Activated T-cell treated with anti-CD3 and anti-CD28 coated beads, Interleukin-2, amount 50 U/mL, for 48 hours (primary cell): Measurements from ENCODE around the gene ENPP3.
"Not testable (repeated sequence)": the region's sequence is repeated elsewhere in the genome, so short reads cannot be mapped to it uniquely, and the experiment has no call there.

Source experiments
- DNase-seq, 2 experiments: peaks; one replicate each; pipeline ENCODE4 v3.0.0-alpha.2; 2020

The ENPP3 gene

DNA sequence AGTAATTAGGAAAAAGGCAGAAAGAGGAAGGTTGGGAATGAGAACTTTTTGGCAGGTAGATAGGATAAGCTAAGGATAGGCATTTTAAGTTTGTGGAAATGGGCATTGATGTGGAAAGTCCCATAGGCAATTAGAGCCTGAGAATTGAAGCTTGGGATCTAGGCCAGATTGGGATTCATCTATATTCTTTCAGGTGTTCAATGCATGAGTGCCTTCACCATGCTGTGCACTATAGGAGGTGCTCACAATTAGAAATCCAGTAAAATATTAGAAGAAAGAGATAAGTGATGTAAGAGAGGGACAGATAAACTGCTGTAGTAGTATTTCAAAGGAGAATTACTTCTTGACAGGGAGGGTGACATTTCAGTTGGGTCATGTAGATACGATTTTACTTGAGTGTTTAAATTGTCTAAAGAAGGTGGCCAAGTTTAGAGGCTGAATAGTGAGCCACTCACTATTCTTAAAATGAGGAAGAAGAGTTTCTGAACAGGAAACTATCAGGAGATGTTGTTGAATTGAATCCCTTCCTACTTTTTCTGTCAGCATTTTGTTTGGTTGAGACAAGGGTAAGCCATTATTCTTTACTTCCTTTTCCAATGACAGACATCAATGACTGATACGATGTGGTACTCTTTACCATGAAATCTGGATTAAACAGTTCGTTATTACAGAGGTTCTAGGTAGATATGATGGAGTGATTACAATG, 104.7 kb downstream of the ENPP3 start:
- no peak for DNase-seq

DNA sequence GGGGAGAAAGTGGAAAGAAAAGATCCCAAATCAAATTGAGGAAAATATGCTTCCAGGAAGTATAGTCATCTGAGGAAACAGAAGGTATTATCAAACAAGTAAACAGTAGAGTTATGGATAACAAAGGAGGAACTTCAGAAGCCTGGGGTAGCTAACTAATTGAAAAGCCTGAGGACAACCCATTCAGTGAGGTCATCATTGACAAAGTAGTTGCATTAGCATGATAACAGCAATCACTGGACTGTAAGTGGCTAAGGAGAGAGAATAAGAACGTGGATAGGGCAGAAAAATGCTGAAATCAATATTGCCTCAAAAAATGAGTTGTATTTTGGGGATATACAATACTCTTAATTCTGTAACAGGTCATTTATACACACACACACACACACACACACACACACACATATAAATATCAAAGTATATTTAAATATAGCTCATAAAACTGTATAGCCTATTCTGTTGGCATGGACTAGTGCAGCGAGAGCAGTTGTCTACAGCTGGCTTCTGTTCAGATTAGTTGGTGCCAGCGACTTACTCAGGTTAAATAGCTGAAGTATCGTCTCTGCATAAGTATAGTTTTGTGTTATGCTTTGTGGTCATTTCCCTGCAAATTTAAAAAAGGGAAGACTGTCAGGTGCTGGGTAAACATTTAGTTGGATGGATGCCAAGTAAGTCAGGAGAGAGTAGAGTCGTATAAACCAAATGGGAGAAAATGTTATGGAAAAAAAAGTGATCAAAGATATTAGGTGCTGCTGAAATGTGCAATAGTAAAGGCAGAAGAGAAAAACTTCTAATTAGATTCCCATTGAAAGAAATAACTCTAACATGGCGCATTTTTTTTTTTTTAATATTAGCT, 107.6 kb downstream of the ENPP3 start:
- no peak for DNase-seq

DNA sequence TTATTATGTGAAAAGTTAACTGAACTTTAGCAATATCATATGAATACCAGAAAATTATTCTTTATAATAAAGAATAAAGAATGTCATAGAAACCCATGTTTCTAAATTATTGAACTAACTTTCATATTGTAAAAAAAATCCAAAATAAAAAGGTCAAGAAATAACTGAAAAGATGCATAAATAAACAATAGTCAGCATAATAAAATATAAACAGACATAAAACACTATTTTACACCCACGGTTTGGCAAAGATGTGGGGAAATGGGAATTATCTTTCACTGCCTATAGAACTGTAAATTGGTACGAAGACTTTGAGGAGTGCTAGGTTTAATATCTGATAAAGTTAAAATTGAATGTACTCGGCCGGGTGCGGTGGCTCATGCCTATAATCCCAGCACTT, 108.4 kb downstream of the ENPP3 start:
- no peak for DNase-seq

DNA sequence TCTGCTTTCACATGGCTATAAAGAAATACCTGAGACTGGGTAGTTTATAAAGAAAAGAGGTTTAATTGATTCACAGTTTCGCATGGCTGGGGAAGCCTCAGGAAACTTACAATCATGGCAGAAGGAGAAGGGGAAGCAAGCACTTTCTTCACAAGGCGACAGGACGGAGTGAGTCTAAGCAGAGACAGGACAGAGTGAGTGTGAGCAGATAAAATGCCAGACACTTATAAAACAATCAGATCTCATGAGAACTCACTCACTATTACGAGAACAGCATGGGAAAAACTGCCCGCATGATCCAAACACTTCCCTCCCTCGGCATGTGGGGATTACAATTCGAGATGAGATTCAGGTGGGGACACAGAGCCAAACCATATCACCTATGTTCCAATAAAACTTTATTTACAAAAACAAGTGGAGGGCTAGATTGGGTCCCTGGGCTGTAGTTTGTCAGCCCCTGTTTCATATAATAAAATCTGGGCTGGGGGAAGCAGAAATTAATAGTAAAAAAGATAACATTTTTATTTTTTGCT, 110.8 kb downstream of the ENPP3 start:
- DNase-seq, result no peak

DNA sequence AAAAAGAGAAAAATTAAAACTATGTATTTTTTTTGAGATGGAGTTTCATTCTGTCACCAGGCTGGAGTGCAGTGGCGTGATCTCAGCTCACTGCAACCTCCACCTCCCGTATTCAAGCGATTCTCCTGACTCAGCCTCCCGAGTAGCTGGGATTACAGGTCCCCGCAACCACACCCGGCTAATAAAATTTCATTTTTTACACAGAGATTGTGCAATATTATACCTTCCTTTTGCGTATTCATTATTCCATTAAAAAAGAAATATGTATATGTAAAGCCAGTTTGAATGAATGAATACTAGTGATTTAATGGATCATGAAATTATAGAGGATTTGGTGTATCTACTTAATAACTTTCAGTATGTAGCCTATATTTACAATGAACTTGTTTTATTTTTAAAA, 111.9 kb downstream of the ENPP3 start:
- DNase-seq, result no peak

DNA sequence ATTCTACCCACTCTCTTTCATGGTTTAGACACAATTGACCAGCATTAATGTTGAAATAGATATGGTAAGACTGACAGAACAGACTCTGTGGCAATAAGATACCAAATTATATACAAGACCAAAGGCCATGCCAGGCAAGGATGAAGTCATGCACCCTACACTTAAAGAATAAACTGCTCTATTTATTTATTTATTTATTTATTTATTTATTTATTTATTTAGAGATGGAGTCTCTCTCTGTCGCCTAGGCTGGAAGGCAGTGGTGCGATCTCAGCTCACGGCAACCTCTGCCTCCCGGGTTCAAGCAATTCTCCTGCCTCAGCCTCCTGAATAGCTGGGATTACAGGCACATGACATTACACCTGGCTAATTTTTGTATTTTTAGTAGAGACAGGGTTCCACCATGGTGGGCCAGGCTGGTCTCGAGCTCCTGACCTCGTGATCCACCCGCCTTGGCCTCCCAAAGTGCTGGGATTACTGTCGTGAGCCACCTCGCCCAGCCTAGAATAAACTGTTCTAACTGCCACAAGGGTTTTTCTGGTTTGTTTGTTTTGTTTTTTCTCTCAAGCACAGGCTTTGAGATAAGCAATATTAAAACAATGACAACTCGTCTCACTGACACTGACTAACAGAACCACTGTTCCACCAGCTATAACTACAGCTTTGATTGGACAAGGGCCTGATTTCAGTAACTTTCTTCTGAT, 114.1 kb downstream of the ENPP3 start:
- DNase-seq, result not testable (repeated sequence)

DNA sequence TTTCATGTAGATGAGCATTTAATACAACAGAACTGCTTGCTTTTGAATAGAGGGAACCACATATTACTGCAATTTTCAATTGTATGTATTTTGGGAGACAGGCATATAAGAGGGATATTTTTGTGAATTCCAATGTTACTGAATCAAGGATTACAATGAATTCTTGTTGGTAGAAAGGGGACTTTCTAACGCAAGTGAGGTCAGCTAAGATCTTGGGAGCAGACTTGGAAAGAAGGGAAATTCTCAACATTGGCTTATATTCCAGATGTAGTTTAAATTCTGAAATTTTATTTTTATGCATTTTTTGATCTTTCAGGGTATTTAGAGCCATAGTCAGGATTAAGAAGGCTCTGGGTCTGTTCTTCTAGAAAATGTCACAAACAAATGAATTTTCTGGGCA, 117.0 kb downstream of the ENPP3 start:
- no peak for DNase-seq

DNA sequence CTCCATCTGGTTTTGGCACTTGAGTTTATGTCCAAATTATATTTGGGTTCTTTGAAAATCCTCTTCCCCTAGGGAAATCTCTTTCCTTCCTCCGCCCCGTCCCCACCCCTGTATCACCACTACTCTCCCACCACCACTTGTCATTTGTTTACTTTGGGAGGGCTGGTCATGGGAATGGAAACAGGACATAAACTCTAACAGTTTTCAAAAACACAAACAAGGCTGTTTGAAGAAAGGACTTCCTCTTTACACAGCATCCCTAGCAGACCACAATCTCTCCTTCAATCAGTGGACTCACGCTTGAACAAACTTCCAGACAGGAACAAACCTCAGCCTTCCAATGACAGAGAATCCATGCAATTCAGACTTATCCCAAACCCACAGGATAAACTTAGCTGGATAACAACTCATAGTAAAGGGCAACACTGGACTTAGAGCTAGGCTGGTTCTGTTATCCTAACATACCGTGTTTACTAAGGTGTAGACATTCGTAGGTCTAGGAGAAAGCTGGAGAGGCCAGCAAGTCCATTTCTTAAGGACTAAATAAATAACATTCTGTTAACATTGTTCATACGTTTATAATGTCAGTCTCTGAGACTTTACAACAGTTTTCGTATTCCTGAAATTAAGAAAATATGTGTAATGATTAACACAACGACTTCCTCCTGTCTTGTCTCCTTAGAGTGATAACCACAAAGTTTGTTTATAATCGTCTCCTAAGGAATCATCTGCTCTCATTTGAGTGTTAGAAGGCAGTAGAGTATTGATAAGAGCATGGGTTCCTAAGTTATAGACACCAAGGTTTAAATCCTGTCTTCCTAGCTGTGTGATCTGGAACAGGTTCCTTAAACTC, 117.8 kb downstream of the ENPP3 start:
- no peak for DNase-seq

DNA sequence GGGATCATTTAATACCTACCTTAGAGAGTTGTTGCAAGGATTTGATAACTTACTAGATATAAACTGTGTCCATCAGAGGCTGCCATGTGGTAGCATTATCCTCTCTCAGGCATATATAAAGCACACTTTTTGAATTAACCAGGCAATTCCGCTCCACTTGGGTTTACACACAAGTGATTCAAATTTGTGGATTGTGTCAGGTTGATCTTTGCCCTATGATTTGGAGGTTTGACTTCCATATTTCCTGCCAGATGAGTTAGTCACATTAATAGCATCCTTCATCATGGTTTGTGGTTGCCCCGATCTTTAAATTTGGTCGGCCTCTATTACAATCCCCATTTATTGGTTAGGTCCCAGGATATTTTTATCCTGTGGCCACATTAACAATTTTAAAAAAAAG, 118.5 kb downstream of the ENPP3 start:
- DNase-seq, result no peak

DNA sequence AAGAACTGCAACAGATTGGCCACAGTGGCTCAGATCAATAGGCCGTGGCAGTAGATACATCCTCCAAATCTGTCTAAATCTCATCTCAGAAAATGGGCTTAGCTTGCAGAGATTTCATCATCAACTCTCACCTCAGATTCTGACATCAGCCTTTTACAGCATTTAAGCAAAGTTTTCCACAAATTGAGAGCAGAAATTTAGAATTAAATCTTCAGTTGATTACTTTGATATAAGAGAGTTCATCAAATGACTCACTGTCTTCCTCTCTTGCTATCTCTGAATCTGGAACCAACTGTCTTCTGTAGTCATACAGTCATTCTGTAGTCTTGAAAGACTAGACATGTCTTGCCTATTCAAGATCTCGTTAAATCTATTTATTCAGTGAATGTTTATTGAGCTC, 118.9 kb downstream of the ENPP3 start:
- DNase-seq, result no peak

DNA sequence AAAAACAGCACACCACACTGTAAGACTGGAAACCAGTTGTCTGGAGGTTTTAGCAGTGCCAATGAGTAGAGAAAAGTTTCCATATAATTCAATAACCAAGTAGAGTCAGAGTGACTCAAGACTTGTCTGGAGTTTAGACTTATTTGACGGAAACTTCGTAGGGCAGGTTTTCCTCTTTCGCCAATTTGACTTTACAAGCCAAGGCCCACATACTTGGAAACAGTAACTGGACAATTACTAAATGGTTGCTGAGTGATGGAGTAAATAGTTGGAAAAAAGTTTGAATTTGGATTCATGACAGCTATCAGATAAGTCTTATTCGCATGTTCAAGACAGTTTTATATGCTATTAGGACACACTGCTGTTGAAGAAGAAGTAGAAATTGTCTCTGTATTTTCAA, 121.8 kb downstream of the ENPP3 start:
- DNase-seq, result no peak

DNA sequence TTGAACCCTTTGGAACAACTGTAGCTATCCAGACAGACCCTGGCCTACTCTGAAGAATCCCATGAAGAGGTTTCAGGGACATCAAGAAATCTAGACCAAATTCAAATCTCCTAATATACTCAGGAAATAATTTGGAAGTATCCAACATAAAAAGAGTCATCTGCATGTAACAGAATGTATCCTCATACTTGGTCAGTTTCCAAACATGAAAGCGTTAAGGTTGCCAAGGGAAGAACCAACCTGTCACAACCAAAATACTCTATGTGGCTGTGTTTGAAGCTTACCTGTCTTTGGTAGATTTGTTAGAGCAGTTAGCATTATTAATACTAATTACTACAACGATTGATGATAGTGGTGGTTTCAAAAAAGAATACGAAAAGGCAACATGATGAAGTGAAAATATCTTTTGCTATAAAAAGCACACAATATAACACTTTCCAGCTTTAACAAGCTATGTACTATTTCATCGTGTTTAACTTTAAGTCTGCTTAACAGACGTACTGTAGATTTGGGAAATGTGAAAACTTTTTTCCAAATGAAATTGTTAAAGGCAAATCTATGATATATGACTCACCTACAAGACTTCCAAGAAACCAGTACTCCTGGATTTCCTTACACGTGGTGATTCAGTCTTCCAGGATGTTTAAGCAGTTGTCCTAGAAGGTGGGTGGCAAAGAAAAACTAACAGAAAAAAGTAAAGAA, 124.1 kb downstream of the ENPP3 start:
- no peak for DNase-seq

DNA sequence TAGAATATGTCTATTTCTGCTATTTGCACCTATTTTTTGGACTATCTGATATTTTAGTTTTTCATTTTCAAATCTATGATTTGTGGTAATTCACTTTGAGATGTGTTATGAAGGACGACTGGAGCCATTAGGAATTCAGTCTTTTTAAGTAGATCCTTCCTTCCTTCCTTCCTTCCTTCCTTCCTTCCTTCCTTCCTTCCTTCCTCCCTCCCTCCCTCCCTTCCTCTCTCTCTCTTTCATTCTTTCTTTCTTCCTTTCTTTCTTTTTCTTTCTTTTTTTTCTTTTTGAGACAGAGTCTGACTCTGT, 124.6 kb downstream of the ENPP3 start:
- no peak for DNase-seq

DNA sequence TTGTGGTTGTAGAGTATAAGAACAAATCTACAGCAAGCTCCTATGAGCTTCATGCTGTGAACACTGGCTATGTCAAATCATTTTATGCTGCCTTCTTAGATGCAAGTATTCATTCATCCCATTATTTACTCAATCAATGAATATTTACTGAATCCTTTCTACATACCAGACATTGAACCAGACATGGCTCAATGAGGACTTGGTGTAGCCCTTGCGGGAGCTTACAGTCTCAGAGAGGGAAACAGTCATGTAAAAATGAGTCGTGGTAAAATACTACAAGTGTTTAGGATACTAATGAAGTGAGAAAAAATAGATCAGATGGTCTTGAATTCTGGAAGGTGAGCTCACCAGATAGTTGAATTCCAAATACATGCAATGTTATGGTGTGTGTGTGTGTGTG, 125.9 kb downstream of the ENPP3 start:
- DNase-seq, result no peak

DNA sequence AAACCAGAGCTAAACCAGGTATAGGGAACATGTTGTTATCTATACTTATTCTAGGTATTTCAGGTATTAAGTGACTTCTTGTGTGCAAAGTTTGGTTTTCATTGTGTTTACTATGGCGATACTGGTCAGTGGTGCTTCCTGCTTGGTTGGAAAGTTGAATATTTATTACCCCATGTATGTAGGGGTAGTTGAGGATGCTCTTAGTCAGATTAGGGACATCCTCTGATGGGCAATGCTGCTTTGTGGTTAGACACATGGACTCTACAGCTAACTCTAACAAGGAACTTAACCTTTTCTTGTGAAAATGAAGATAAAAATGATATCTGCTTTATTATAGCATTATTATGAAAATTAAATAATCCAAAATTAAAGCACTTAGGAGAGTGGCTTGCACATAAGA, 126.6 kb downstream of the ENPP3 start:
- DNase-seq, result no peak

DNA sequence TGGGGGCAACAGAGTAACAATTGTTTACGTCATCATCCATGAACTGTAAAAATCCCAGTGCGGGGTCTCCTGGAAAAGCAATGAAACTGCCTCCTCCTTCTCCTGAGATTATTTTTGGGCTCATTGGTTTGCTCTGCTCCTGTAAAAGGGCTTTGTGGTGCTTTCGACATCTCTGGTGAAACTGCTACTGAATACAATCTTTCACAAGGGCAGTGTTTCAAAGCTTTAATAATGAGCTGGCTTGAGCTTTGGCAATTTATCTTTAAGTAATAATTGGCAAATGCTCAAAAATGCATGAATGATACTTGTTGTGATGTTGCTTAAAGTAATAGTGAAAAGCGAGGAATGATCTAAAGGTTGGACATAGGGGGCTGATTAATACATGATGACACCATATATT, 127.2 kb downstream of the ENPP3 start:
- DNase-seq, result no peak

DNA sequence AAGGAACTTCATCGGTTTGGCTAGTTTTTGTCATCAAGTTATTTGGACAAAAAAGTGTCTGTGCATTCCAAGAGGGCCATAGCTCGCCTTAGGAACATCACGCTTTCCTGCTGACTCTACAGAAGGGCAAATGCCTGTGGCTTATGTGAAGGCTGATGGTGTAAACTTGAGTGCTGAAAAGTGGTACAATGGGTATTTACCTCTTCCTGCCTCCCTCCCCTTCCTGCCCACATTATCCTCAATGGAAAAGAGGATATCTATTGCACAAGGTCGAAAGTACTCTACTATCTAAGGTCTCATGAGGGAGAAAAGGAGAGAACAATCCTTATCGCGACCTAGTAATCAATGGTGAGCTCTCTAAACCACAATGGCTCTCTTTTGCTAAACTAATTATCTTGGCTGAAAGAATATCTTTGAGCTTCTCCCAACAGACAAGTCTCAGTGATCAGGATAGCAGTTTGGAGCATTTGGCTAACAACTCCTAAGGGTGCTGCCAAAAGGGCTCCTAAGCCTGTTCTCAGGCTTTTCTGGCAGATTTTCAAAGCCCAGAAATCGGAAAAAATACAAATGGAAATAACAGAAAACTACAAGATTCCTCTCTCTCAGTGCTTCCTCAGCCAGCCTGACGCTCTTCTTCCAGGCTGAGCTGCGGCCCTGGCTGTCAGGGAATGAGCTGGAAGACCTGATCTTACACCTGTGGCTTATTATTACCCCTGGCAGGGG, 128.1 kb downstream of the ENPP3 start:
- DNase-seq, result no peak

DNA sequence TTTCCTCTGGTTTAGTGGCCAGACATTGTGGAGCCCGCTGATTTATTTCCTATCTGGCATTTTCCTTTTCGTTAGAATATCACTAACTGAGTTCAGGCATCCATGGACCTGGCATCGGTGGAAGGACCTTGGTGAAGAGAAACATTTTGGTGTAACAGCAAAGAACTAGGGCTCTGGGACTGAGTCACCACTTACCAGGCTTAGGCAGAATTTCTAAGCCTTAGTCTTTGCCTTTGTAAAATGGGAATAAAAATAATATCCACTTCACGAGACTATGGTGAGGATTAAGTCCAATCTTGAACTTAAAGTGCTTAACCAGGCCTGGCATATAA, 128.7 kb downstream of the ENPP3 start:
- DNase-seq, result no peak

DNA sequence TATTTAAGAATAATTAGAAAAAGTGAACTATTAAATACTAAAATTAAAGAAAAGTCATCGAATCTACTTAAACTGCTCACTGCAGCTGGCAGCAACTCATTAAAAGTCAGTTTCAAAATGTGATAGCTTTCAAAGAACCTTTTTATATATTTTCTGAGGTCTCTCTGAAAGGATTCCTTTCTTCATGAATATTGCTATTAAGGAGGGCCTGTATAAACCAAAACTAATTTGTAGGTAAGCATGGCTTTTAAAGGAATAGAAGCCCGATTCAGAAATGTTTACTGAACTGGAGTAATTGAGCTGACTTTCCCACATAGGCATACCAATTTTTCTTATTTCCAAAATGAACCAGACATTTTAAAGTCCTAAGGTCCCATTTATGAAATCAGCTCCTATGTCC, 129.5 kb downstream of the ENPP3 start:
- DNase-seq, result no peak

DNA sequence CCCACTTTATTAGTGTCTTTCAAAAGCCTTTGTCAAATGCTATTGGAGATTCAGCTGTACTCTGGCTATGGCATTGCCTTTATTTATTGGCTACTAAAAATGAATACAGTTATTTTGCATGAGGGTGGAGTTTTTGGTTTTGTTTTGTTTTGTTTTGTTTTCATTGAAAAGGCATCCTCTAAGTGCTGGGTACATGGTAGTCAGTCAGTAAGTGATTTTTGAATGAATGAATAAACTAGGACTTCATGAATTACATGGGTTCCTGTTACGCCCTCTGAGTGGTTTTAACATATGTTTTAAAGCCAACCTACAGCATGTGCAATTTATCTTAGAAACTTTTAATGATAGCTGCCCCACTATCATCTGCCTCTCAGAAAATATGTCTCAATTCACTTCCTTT, 131.9 kb downstream of the ENPP3 start:
- DNase-seq, result no peak

DNA sequence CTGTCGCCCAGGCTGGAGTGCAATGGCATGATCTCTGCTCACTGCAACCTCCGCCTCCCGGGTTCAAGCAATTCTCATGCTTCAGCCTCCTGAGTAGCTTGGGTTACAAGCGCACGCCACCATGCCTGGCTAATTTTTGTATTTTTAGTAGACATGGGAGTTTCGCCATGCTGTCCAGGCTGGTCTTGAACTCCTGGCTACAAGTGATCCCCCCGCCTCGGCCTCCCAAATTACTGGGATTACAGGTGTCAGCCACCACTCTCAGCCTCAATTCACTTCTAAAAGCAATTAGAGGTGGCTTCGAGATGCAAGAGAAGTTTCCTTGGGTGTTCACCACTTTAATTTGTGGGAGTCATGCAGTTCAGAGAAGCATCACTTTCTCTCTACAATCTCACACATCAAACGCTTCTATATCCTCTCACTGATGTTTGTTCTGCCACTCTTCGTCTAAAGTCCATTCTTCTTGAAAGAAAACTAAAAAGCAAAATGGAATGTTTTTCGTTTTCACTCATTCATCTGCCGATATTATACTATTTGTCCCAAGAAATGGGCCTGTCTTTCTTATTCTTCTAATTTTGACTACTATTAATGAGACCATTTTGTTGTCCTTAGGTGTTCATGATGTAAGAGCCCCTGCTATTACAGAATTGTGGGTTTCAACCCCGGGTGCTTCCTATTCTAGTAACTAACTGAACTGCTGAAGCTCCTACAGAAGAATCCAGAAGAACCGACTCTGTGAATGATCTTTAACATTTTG, 132.5 kb downstream of the ENPP3 start:
- DNase-seq, result no peak
